ENCODE measurements around the gene TBKBP1.

The TBKBP1 gene

GRCh38 chr17:47699536-47699840, 5.5 kb downstream of the TBKBP1 start:
- no peak for DNase-seq (ENCODE audit: low read depth)

GRCh38 chr17:47700471-47701449, 6.8 kb downstream of the TBKBP1 start:
- DNase-seq (ENCODE audit: low read depth) = no peak

- DNase-seq (ENCODE audit: low read depth) = no peak
Observed at GRCh38 chr17:47701608-47702007, 7.6 kb downstream of the TBKBP1 start.

- no peak for DNase-seq (ENCODE audit: low read depth)
Observed at GRCh38 chr17:47702391-47702995, 8.5 kb downstream of the TBKBP1 start.

- DNase-seq (ENCODE audit: low read depth) = no peak
Observed at GRCh38 chr17:47703191-47703591, 9.2 kb downstream of the TBKBP1 start.

GRCh38 chr17:47703671-47704070, 9.7 kb downstream of the TBKBP1 start:
- no peak for DNase-seq (ENCODE audit: low read depth)

GRCh38 chr17:47704116-47704515, 10.2 kb downstream of the TBKBP1 start:
- DNase-seq (ENCODE audit: low read depth) = no peak

GRCh38 chr17:47704736-47705135, 10.8 kb downstream of the TBKBP1 start:
- no peak for DNase-seq (ENCODE audit: low read depth)

GRCh38 chr17:47705536-47706530, 11.9 kb downstream of the TBKBP1 start:
- no peak for DNase-seq (ENCODE audit: low read depth)

- DNase-seq (ENCODE audit: low read depth) = no peak
Observed at GRCh38 chr17:47707056-47707804, 13.3 kb downstream of the TBKBP1 start.

- DNase-seq (ENCODE audit: low read depth) = no peak
Observed at GRCh38 chr17:47707884-47708283, 13.9 kb downstream of the TBKBP1 start.

GRCh38 chr17:47708312-47708863, 14.4 kb downstream of the TBKBP1 start:
- no peak for DNase-seq (ENCODE audit: low read depth)

GRCh38 chr17:47708864-47709541, 15.0 kb downstream of the TBKBP1 start:
- no peak for DNase-seq (ENCODE audit: low read depth)

GRCh38 chr17:47709594-47709993, 15.6 kb downstream of the TBKBP1 start:
- DNase-seq (ENCODE audit: low read depth) = no peak

- no peak for DNase-seq (ENCODE audit: low read depth)
Observed at GRCh38 chr17:47711366-47712099, 17.6 kb downstream of the TBKBP1 start.

GRCh38 chr17:47712330-47713023, 18.5 kb downstream of the TBKBP1 start:
- no peak for DNase-seq (ENCODE audit: low read depth)

- no peak for DNase-seq (ENCODE audit: low read depth)
Observed at GRCh38 chr17:47713980-47714700, 20.2 kb downstream of the TBKBP1 start.

GRCh38 chr17:47714773-47715396, 20.9 kb downstream of the TBKBP1 start:
- DNase-seq (ENCODE audit: low read depth) = no peak

Data from ELR (cell line).